Panc1 (cell line): ENCODE data around the gene CLSTN2. TPM values are rescaled to one million over a fixed set of nuclear protein-coding genes. Genes with fewer than 3 reads are reported as not detected.

Source experiments
- ATAC-seq: fragments of 200-7000 bp; cut with Tn5 transposase; 2 replicates; pipeline ENCODE4 v1.9.1; 2020; ENCODE audit warnings: mild to moderate bottlenecking, moderate library complexity
- BruUV-seq: library from RNA; stranded (reverse); fragments of 400-500 nt; replicated peaks from 2 replicates; lab custom pipeline; 2021; lab: Mats Ljungman, UMichigan
- CTCF ChIA-PET: fragments of 300-600 bp; sonication (Branson Sonifier 250); formaldehyde crosslinking; loops from one replicate; lab custom pipeline; 2022; ENCODE audit warnings: antibody characterized with exemption; lab: Charles Lee
- POLR2A ChIA-PET: fragments of 300-600 bp; sonication (Branson Sonifier 250); formaldehyde crosslinking; loops from one replicate; lab custom pipeline; 2022; ENCODE audit warnings: antibody characterized with exemption; lab: Charles Lee
- DNase-seq: peaks from one replicate; pipeline ENCODE4 v3.0.0-alpha.2; 2010; ENCODE audit warnings: low read depth, low spot score
- H3K27ac ChIP-seq: 2 replicates; pipeline ENCODE4 v1.5.1; 2011; ENCODE audit warnings: mild to moderate bottlenecking, low read length, inconsistent platforms
- H3K27me3 ChIP-seq: fragments of 200-500 bp; sonication (Bioruptor generic); 2 replicates; pipeline ENCODE4 v1.6.0; 2014; ENCODE audit warnings: low read length, inconsistent platforms; ENCODE audit not compliant: control insufficient read depth, insufficient read depth
- H3K36me3 ChIP-seq: fragments of 200-500 bp; sonication (Bioruptor generic); 2 replicates; pipeline ENCODE4 v1.5.1; 2014; ENCODE audit warnings: inconsistent platforms, mild to moderate bottlenecking, low read length, moderate library complexity; ENCODE audit not compliant: control insufficient read depth, insufficient read depth
- H3K4me1 ChIP-seq: 2 replicates; pipeline ENCODE4 v1.5.1; 2011; ENCODE audit warnings: inconsistent platforms, mild to moderate bottlenecking, low read length, moderate library complexity; ENCODE audit not compliant: control insufficient read depth, insufficient read depth
- H3K4me3 ChIP-seq, 2 experiments: 2 replicates each; pipeline ENCODE4 v1.5.1; 2011 to 2012; ENCODE audit warnings: low read depth in 2 of 2, low read length in 2 of 2, mild to moderate bottlenecking in 2 of 2, inconsistent platforms in 1 of 2, moderate library complexity in 1 of 2
- H3K9me3 ChIP-seq: fragments of 200-500 bp; sonication (Bioruptor generic); 2 replicates; pipeline ENCODE4 v1.5.1; 2014; ENCODE audit warnings: low read depth, mild to moderate bottlenecking, inconsistent platforms, low read length, moderate library complexity; ENCODE audit not compliant: control insufficient read depth, insufficient read depth
- POLR2AphosphoS5 ChIP-seq: IDR thresholded peaks from 2 replicates; pipeline ENCODE4 v1.6.1; 2012; ENCODE audit warnings: mild to moderate bottlenecking, low read depth, low read length, moderate library complexity
- SIN3A ChIP-seq: IDR thresholded peaks from 2 replicates; pipeline ENCODE4 v1.6.1; 2012; ENCODE audit warnings: low read depth, mild to moderate bottlenecking, low read length, moderate library complexity, borderline replicate concordance; ENCODE audit not compliant: insufficient read depth
- TCF7L2 ChIP-seq: IDR thresholded peaks from 2 replicates; pipeline ENCODE4 v1.6.1; 2011; ENCODE audit warnings: mild to moderate bottlenecking, low read depth, low read length, inconsistent platforms
- in situ Hi-C: cut with HindIII; loops from 2 replicates; pipeline ENCODE4 v1.10.0; 2016; ENCODE audit warnings: low sequenced_read_pairs, low pct_unique_long_range_greater_than_20kb
- intact Hi-C: fragments of 100-400 bp; cut with micrococcal nuclease; formaldehyde crosslinking; loops from one replicate; pipeline ENCODE4 v1.10.0; 2022; ENCODE audit not compliant: unreplicated experiment
- total RNA-seq: library from RNA; stranded (reverse); gene quantifications from one replicate; pipeline ENCODE4 v1.2.1, GENCODE V29; 2021; ENCODE audit not compliant: unreplicated experiment
- TF ChIP-seq, protein P1 (sequence below): fragments of 450-650 bp; IDR thresholded peaks from 2 replicates; pipeline ENCODE4 v1.5.1; 2017; ENCODE audit warnings: mild to moderate bottlenecking
- TF ChIP-seq, protein P2 (sequence below), 2 experiments: IDR thresholded peaks; 2 replicates each; pipeline ENCODE4 v1.6.1; 2011 to 2012; ENCODE audit warnings: low read depth in 2 of 2, control low read depth in 1 of 2, low read length in 1 of 2, mild to moderate bottlenecking in 1 of 2, moderate library complexity in 1 of 2; ENCODE audit not compliant: insufficient read depth in 1 of 2

CLSTN2 gene
- total RNA-seq, 1 experiment from 2014 or later: 0.03 TPM

DNA sequence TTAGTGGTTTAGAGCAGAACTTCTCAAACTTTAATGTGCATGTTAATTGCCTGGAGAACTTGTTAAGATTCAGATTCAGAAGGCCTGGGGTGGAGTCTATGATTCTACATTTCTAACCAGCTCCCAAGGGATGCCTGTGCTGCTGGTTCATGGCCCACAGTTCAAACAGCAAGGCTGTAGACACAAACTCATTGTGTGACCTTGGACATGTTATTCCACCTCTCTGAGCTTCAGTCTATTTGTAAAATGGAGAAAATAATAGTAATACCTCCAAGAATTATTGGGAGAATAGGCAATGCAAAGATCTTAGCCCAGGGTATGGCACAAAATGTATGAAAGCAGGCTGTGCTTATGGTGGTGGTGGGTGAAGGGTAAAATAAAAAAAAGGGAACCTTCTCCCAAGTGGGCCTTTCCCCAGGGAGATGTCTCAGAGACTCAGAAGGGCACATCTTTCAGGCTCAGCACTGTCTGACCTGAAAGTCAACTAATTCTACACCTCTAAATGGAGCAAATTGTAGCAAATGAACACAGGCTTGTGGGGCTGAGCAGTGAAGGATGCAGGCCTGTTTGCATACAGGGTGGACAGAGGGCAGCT, 566.9 kb downstream of the CLSTN2 start:
- DNase-seq (no peak), ATAC-seq (no peak)
- BruUV-seq: no TSS peak
- no peaks in the 10 kb centered on the region for H3K36me3 ChIP-seq
- ChIA-PET CTCF (no interaction called here), POLR2A (no interaction called here)
- in situ Hi-C loops (no loop called here), intact Hi-C loops (no loop called here)
- H3K4me3 ChIP-seq: no peak overlapping the region
- no peak overlapping the region for H3K27ac ChIP-seq
- peaks cover 3% of the 10 kb centered on the region; the same call in 1 of the 2 replicates for H3K27me3 ChIP-seq
- no peaks in the 10 kb centered on the region for H3K9me3 ChIP-seq
- TF ChIP-seq TCF7L2 (no peak), POLR2AphosphoS5 (no peak), SIN3A (no peak)
- H3K4me1 ChIP-seq: no peaks in the 10 kb centered on the region

DNA sequence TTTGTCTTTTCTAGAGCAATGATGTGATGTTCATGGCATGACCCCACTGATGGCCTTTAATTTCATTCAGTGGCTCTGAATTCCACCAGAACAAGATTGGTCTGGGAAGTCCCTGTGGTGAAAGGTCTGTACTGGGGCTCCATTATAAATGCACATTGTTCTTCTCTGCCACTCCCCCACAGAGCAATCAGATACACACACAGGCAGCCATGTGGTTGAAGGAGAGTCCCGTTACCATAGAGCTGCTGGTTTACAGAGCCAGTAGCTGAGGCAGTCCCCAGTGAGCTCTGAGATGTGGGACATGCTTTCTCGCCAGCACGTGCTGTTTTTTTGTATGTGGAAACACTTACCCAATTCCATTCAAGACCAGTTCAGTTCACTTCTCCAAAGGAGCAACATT, 570.2 kb downstream of the CLSTN2 start:
- BruUV-seq: no TSS peak
- in situ Hi-C loops (no loop called here), intact Hi-C loops (no loop called here)
- H3K9me3 ChIP-seq: no peaks in the 10 kb centered on the region
- H3K27me3 ChIP-seq: peaks cover 3% of the 10 kb centered on the region; the same call in 1 of the 2 replicates
- H3K4me1 ChIP-seq: no peaks in the 10 kb centered on the region
- no peak overlapping the region for H3K4me3 ChIP-seq
- ChIA-PET POLR2A (no interaction called here), CTCF (no interaction called here)
- ATAC-seq: no peak
- no peaks in the 10 kb centered on the region for H3K36me3 ChIP-seq
- TF ChIP-seq SIN3A (no peak), POLR2AphosphoS5 (no peak), TCF7L2 (no peak)
- TF ChIP-seq, protein P1, sequence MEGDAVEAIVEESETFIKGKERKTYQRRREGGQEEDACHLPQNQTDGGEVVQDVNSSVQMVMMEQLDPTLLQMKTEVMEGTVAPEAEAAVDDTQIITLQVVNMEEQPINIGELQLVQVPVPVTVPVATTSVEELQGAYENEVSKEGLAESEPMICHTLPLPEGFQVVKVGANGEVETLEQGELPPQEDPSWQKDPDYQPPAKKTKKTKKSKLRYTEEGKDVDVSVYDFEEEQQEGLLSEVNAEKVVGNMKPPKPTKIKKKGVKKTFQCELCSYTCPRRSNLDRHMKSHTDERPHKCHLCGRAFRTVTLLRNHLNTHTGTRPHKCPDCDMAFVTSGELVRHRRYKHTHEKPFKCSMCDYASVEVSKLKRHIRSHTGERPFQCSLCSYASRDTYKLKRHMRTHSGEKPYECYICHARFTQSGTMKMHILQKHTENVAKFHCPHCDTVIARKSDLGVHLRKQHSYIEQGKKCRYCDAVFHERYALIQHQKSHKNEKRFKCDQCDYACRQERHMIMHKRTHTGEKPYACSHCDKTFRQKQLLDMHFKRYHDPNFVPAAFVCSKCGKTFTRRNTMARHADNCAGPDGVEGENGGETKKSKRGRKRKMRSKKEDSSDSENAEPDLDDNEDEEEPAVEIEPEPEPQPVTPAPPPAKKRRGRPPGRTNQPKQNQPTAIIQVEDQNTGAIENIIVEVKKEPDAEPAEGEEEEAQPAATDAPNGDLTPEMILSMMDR: no peak
- TF ChIP-seq, protein P2, sequence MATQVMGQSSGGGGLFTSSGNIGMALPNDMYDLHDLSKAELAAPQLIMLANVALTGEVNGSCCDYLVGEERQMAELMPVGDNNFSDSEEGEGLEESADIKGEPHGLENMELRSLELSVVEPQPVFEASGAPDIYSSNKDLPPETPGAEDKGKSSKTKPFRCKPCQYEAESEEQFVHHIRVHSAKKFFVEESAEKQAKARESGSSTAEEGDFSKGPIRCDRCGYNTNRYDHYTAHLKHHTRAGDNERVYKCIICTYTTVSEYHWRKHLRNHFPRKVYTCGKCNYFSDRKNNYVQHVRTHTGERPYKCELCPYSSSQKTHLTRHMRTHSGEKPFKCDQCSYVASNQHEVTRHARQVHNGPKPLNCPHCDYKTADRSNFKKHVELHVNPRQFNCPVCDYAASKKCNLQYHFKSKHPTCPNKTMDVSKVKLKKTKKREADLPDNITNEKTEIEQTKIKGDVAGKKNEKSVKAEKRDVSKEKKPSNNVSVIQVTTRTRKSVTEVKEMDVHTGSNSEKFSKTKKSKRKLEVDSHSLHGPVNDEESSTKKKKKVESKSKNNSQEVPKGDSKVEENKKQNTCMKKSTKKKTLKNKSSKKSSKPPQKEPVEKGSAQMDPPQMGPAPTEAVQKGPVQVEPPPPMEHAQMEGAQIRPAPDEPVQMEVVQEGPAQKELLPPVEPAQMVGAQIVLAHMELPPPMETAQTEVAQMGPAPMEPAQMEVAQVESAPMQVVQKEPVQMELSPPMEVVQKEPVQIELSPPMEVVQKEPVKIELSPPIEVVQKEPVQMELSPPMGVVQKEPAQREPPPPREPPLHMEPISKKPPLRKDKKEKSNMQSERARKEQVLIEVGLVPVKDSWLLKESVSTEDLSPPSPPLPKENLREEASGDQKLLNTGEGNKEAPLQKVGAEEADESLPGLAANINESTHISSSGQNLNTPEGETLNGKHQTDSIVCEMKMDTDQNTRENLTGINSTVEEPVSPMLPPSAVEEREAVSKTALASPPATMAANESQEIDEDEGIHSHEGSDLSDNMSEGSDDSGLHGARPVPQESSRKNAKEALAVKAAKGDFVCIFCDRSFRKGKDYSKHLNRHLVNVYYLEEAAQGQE (IDR thresholded peaks at IDR 0.05; ENCODE audit: insufficient read depth in 1 of 2, low read depth in 2 of 2, low read length in 1 of 2): no peak
- no peak overlapping the region for H3K27ac ChIP-seq
- DNase-seq: no peak

DNA sequence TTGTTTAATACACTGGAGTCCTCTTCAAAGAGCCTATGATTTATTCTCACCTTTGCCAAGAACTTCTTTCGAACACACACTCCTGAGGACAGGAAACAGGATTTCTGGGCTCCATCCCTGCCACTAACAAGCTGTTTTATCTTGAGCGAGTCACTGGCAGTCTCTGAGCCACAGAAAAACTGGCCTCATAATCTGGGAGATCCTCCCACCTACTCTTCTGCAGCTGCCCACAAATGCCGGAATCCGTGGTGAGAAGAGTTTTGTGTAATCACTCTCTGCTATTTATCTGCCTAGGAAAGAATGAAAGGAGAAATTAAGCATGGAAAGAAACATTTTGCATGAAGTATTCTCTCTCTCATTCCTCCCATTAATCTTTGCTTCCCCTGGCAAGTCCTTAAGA, 570.9 kb downstream of the CLSTN2 start:
- in situ Hi-C loops: no loop called here
- H3K4me3 ChIP-seq: no peak overlapping the region
- intact Hi-C loops: no loop called here
- no peak overlapping the region for H3K27ac ChIP-seq
- H3K4me1 ChIP-seq: no peaks in the 10 kb centered on the region
- ATAC-seq (no peak), DNase-seq (no peak)
- ChIA-PET CTCF (no interaction called here), POLR2A (no interaction called here)
- H3K36me3 ChIP-seq: no peaks in the 10 kb centered on the region
- TF ChIP-seq TCF7L2: no peak
- TF ChIP-seq POLR2AphosphoS5: no peak
- no peak for TF ChIP-seq SIN3A
- TF ChIP-seq, protein P2 (IDR thresholded peaks at IDR 0.05; ENCODE audit: insufficient read depth in 1 of 2, low read depth in 2 of 2, low read length in 1 of 2): no peak
- TF ChIP-seq, protein P1: no peak
- H3K27me3 ChIP-seq: peaks cover 3% of the 10 kb centered on the region; the same call in 1 of the 2 replicates
- BruUV-seq: no TSS peak
- no peaks in the 10 kb centered on the region for H3K9me3 ChIP-seq
